Fibroblast of lung (primary cell): ENCODE measurements around the gene PSAP.

Experiments used
- CTCF ChIP-seq, 2 donors: IDR thresholded peaks in 1 of 2; conservative IDR thresholded peaks in 1 of 2; 1 replicate in 1 of 2; 2 replicates in 1 of 2; pipeline ENCODE4 v1.5.1; 2011 to 2012; ENCODE audit warnings: low read length in 2 of 2, control low read depth in 1 of 2, inconsistent platforms in 1 of 2, low read depth in 1 of 2, mild to moderate bottlenecking in 1 of 2
- EZH2 ChIP-seq: IDR thresholded peaks from 2 replicates; pipeline ENCODE4 v1.5.1; 2012; ENCODE audit warnings: low read length, control low read depth, mild to moderate bottlenecking; ENCODE audit errors: missing control alignments

- TF ChIP-seq CTCF (conservative IDR thresholded peaks at IDR 0.05 in 1 of 2, IDR thresholded peaks at IDR 0.05 in 1 of 2; ENCODE audit: low read depth in 1 of 2, low read length in 2 of 2) (no peak), EZH2 (no peak)
Measured at GRCh38 chr10:71893920-71894319, 42.9 kb upstream of the PSAP start.
